HG03469 (cell line): Measurements from ENCODE around the gene SLX4IP.

ENCODE experiments used
- ATAC-seq: cut with Tn5 transposase; IDR thresholded peaks from one replicate; pipeline ENCODE4 v1.9.1; 2021; ENCODE audit warnings: mild to moderate bottlenecking, moderate library complexity, moderate number of reproducible peaks; ENCODE audit not compliant: unreplicated experiment

SLX4IP gene

DNA sequence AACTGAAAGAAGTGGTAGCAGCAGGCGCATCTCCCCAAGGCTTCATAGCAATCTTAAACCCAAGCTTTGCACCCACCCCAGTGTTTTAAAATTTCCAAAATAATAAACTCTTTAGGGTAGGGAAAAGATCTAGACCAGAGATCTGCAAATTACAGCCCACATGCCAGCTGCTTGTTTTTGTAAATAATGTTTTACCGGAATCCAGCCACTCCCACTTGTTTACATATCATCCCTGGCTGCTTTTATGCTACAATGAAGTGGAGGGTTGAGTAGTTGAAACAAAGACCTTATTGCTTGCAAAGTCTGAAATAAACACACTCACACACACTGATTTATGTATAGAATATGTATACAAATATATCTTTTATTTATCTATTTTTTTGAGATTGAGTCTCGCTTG is 30.0 kb downstream of the SLX4IP start:
- ATAC-seq, result no peak

DNA sequence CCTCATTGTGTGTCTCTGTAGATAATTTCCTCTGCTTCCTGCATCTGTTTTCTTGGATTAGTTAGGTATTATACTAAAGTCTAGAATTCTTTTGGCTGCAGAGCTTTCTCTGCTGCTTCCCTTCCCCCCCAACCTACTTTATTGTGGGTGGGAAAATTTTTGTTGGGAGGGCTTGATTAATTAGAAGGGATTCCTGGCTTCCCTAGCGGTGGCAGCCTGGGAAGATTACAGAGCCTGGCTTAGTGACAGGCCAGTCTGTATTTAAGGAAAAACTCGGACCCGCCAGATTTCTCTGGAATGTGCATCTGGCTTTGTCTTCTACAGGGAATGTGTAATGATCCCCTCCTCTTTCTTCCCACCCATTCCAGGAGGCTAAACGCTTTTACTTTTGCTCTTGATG is 31.2 kb downstream of the SLX4IP start:
- ATAC-seq, result no peak

DNA sequence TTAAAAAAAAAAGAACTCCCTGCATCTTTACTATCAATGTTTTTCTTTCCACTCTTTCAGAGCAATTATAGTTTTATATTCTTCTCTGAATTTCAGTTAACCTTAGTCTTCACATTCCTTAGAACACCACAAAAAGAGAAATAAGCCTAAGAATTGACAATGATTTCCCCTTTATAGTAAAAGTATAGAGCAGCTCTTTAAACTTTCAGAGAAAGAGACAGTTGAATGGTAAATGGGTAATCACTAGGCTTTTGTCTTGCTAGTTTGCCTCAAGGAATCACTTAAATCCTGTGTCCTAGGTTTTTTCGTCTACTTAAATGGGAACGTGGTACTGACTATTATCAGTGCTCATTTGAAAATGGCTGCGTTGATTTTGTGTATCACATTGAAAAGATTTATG is 31.8 kb downstream of the SLX4IP start:
- no peak for ATAC-seq

DNA sequence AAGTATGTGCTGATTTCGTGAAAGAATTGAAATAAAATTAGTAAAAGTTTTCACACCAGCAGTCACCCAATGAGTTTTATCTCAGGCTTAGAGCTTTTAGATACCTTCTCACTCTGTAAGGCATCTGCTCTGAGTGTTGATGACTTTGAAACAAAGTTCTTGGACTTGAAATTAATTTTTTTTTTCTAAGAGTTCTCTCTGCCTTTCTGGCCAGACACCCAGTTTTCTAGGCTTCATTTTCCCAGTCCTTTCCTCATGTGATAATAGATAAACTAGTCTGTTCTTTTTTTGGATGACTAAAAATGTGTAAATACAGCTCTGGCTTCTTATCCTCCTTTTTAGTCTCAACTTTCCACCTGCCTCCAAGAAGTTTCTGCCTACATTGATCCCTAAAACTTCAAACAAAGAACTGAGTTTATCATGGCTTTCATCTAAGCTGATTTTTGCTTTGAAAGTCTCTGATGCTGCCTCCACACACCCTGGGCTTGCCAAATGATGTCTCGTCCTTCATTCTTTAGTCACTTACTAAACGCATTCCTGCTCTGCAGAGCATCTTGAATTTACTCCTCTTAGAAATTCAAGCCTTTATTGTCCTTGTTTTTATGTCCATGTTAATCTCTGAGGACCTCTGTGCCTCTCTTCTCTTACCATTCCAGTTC is 32.7 kb downstream of the SLX4IP start:
- ATAC-seq, result no peak

DNA sequence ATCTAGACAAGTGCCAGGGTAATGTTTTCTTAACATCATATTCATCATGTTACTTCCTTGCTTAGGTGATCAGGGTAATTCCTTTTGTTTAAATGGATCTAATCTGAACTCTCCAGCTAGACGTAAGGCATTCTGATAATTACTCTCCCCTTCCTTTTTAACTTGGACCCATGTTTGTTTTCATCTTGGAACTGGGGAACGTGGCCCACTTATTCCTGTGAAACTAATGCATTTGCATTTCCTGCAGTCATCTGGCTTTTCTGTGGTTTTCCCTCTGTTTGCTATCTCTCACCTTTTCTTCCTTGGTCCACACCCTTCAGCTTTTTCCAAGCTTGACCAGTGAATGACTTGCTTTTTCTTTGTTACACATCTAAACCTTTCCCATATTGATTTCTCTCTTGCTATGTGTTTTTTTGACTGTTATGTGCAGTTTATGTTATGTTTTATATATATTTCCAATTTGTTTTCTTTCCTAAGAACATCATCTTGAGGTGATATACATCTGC is 33.3 kb downstream of the SLX4IP start:
- no peak for ATAC-seq

DNA sequence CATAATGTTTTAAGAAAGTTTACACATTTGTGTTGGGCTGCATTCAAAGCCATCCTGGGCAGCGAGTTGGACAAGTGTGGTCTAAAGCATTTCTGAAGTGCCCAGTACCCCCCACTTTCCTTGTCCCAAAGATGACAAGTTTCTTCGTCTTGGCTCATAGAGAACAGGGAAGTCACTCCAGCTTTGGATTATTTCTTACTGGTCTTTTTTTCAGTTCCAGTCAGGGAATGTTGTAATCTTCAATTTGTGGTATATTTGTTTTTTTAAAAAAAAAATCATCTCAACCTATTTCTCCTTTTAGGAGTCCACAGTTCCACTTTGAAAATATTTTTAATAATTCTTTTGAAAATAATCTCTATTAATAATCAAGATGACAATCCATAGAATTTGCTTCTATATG is 34.0 kb downstream of the SLX4IP start:
- no peak for ATAC-seq

DNA sequence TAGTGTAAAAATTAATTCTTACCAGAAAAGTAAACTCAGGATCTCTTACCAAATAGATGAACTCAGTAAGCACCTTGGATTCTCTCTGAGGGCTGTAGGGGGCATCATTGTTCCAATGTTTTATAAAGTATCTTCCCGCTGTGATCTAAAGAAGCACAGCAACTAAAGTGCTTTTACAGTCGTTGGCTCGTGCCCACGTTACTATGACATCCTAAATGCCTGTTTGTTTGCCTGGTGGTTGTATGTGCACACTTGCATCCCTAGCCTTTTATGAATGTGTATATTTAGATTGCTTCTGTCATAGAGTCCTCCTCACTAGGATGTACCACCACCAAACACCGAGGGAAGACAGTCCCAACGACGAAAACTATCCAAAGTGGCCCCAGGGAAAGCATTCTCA is 34.5 kb downstream of the SLX4IP start:
- ATAC-seq, result no peak

DNA sequence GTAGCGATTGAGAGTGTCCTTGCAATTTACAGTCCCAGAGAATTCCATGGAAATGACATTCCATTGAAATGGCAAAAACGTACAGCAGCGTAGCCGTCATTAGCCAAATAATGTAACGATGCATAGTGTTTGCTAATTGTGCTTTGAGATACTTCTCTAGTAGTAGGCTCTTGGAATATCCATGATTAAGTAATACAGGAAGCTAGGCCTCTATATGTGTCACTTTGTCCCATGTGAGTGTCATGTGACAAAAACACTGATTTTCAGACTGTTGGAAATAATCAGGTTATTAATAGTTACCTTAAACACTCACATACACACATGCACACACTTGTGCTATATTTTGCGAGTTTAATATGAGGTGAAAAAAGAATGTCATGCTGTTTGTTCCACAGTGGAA is 35.2 kb downstream of the SLX4IP start:
- no peak for ATAC-seq

DNA sequence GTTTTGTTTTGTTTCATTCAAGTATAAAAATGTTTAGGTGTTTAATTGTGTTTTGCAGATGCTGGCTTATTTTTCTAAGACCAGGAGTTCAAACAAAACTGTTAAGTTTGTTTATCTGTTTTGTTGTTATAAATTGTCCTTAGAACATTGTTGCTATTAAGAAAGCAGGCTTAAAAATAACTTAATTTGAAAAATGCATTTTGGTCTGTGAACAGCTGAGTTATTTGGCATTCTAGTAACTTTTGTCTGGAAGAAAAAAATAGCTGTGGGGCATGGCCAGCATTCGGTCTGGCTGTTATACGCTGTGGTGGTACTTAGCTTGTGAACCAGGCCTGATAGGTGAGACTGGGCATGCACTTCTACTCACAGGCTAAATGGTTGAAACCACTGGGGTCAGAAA is 37.8 kb downstream of the SLX4IP start:
- ATAC-seq, result no peak

DNA sequence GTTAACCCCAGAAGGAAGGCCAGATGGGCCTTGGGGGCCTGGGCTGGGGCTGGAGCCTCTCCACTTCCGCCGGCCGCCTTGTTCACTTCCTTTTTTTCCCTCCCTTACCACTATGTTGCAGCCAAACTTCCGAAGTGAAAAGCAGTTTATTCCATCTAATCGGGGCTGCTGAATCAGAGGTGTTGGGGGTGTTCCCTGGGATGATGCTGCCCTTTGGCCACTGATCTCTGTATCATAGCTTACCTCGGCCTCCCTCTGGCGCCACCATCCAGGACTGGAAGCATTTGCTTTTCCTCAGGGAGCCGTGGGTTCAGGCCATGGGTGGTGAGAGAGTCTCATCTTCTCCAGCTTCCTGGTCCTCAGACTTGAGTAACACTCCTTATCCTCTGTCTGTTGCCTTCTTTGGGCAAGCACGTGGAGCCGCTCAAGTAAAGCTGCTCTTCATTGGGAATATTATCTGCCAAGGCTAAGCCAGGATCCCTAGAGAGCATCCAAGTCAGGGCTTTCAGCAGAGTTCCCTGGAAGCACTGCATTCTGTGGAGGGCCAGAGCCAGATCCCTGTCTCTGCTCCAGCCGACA is 39.6 kb downstream of the SLX4IP start:
- ATAC-seq, result no peak

DNA sequence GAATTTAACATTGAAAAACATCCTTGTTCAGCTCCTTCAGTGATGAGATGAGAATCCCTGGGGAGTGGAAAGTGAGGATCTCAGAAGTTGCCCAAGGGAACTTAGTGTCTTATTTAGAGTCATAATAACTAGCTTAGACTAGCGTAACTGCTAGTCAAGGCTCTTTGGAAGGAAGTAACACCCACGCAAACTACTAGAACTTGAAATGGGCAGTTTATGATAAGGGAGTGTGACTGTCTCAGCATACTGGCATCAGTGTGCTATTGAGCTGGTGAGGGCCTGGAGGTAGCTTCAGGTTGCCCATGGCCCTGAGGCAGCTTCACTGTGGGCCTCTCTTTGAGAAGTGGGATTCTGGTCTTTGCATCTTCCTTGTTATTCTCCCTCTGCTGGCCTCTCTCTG is 40.1 kb downstream of the SLX4IP start:
- ATAC-seq, result no peak

DNA sequence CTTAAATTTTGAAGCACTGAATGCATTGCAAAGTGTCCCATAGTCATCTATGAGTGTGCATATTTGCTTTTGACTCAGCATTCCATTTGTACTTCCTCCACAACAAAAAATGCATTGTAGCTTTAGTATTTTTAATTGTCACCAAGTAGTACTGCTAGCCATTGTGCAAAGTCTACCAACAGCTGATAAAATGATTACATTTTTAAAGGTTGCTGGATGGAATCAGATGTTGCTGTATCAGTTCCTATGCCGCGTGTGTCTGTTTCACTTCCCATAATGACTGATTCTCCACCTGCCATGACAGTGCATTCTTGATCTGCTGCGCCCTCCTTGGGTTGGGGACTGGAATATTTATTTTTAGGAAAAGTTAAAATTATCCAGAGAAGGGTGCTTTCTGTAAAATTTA is 41.2 kb downstream of the SLX4IP start:
- peak; percentile 65 for ATAC-seq

DNA sequence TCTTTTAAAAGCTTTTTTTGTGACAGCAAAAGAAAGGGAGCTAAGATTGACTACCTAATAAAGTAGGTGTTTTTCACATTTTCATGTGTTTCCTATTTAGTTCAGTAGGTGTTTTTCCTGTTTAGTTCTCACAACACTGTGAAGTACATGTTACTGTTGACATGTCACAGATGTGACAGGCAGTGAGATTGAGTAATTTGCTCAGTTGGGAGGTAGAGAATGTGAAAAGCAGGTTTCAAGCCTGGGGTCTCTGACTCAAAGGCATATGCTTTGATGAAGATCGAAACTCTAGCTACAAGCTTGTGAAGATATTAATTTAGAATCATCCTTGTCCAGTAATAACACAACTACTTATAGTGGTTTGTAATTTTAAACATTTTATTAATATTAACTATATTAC is 43.1 kb downstream of the SLX4IP start:
- ATAC-seq, result peak; percentile 64

DNA sequence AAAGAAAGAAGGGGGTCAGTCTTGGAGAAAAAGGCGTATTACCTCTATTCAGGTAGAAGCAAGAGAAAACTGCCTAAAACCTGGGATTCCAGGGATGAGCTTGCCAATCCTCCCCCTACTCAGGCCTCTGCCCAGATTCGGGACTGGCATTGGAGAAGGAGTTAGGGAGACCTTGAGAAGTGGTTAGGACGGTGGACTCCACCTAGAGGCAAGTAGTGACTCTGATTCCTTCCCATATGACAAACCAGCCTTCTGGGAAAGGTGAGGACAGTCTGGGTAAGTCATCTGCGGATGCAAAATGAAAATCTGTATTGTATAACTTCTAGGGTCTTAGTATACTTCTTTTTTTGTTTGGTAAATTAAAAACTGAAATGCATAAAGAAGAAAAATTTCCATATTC is 43.8 kb downstream of the SLX4IP start:
- no peak for ATAC-seq

DNA sequence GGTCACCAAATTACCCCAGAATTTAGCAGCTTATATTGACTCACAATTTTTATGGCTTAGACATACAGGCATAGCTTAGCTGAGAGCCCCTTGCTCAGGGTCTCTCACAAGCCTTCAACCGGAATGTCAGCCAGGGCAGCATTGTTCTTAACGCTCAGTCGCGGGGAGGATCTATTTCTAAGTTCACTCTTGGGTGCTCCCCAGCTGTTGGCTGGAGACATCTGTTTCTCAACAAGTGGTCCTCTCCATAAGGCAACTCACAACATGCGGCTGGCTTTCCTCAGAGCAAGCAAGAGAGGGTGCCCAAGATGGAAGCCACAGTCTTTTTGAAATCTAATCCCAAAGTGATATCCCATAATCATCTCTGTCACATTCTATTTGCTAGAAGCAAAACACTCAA is 46.6 kb downstream of the SLX4IP start:
- ATAC-seq, result no peak

DNA sequence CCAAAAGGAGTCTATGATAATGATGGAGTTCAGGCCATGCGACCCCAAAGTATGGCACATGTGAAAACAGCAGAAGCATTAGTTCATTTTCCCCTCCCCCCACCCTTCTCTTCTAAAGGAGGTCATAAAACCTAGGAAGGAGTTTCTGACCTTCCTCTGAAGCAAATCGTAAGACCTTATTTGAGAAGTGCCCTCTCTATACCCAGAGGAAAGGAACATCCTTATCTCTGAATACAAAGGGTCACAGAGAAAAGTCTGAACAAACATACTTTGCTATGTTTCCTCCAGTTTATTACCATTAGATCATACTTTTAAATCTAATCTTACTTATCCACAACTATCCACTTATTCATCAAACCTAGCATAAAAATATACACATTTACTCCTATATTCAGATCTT is 48.6 kb downstream of the SLX4IP start:
- no peak for ATAC-seq

DNA sequence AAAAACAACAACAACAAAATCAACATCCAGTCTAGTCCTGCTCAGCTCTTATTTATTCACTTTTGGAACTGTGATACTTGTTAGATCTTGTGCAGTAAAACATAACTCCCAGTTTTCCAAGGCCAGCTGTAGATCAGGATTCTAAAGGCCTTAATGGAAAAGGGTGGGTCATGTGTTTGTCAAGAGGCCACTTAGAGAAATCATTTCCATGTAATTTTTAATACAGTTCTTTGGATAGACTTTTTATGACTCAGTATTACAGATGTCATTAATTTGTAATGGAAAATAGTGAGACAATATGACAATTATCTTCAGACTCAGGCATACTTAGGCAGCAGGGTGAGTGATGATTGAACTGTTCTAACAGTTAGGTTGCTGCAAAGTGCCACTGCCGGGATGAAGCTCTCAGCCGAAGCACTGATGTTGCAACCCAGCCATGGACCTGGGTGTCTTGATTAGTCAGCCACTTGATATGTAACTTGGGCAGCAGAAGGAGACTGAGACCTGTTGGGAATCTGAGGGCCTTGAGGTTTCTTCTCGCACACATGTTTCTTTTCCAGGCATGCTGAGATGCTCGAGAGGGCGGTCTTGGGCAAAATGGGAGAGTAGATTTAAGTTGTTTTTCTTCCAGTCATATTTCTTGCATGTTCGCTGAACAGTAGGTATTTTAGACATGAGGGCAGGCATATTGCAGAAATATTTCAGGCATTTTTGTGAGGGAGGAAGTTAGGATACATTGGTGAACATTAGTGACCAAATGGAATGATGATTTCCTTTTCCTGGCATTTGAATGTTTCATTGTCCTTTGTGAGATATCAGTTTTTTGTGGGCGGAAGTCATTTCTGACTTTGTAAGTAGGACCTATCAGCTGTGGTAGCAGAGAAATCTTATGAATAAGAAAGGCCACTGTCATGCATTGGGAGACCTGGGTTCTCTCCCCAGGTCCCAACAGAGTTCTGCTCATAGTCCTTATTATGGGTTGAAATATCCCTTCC is 52.3 kb downstream of the SLX4IP start:
- ATAC-seq, result no peak

DNA sequence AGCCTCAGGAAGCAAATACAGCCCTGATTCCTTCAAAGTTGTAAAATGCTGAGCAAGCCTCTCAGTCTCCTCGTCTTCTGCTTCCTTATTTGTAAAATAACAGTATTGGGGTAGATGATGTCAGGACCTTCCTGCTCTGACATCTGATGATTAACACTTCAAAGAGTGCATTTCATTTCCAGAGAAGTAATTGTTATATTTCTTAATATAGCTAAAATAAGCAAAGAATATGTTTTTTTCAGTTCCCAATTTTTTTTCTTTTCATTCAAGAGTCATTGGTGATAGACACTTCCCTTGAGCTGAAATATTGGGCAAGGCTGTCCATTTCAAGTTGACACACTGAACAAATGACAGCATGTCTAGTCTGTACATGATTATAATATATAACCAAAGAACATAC is 53.4 kb downstream of the SLX4IP start:
- ATAC-seq, result no peak

DNA sequence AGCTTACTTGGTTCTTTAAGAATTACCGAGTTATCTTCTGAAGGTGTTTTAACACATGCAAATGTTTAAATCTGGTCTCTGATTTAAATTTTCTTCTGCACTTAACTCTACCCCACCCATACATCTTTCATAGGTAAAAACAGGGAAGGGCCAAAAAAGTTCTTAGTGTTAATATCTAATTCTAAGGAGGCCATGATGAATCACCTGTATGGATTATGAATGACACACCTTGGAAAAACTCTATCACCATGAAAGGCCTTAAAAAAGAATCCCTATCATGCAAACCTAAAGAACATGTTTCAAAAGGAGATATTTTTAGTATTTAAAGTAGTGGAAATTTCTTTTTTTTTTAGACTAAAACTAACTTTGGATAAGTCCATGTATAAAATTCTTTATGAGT is 54.7 kb downstream of the SLX4IP start:
- ATAC-seq, result no peak

DNA sequence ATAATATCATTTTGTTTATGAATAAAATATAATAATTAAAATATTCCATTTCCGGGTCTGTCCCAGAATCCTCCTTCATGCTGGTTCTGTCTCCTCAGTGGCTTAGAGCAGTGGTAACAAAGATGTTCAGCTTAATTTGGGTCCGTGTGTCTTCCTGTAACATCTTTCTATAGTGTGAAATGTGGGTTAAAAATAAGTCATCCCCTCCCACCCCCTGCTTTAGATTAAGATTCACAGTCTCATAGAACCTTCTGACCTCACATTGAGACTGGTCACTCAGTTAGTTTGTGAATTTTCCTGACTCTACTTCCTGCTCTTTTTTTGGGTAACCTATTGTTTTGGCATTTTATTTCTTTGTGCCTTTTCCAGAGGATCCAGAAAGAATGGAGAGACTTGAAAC is 55.2 kb downstream of the SLX4IP start:
- ATAC-seq, result no peak

DNA sequence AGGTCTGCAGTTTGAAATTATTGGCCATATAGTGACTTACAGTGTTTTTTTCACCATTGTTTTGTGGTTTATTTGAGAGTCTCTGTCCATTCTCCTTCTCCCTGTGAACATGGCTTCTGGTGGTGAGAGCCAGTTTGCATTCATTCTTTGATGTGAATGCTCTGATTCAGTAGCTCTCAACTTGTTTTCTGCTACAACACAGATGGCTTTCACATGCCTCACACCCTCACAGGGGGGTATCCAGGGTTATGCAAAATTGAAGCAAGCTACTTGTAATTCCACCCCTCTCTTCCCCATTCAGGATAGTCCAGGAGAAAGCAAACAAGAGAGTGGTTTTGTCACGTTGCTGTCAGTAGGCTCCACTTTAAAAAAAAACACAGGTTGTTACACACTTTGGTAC is 55.6 kb downstream of the SLX4IP start:
- no peak for ATAC-seq

DNA sequence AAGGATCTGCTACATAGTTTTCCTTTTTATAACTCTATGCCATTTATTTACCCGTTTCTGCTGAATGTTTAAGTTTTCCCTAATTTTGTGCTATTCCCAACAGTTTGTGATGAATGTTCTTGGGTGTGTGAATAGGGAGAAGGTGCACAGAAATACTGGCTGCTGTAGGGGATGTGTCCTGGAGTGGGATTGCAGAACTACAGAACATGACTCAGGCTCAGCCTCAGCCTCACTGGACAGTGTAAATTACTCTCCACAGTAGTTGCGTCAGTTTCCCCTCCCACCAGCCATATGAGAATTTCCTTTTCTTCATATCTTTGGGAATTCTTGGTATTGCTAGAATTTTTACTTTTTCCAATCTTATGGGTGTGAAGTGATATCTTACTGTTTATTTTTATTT is 57.0 kb downstream of the SLX4IP start:
- no peak for ATAC-seq
